Activated CD8-positive, alpha-beta T cell treated with anti-CD3 and anti-CD28 coated beads for 36 hours (primary cell): ENCODE measurements around the gene KIF13A. TPM values are rescaled to one million over a fixed set of nuclear protein-coding genes. Genes with fewer than 3 reads are reported as not detected.

Experiments
- ATAC-seq: fragments of 200-7000 bp; cut with Tn5 transposase; one replicate; pipeline ENCODE4 v1.10.0; 2021; ENCODE audit warnings: mild to moderate bottlenecking, moderate library complexity
- CTCF ChIA-PET: fragments of 350-600 bp; sonication (Branson Sonifier 250); formaldehyde crosslinking; loops from one replicate; lab custom pipeline; 2021; ENCODE audit warnings: antibody characterized with exemption; lab: Charles Lee
- POLR2A ChIA-PET: fragments of 350-600 bp; sonication (Branson Sonifier 250); formaldehyde crosslinking; loops from one replicate; lab custom pipeline; 2021; ENCODE audit warnings: antibody characterized with exemption; lab: Charles Lee
- DNase-seq: peaks from one replicate; pipeline ENCODE4 v3.0.0-alpha.2; 2020
- H3K27ac Mint-ChIP-seq: one replicate; pipeline ENCODE4 v1.8.0; 2021; ENCODE audit warnings: mild to moderate bottlenecking, mixed read lengths
- H3K27me3 Mint-ChIP-seq: one replicate; pipeline ENCODE4 v1.8.0; 2021; ENCODE audit warnings: mixed read lengths
- H3K36me3 Mint-ChIP-seq: one replicate; pipeline ENCODE4 v1.8.0; 2021; ENCODE audit warnings: low read depth, mixed read lengths
- H3K4me1 Mint-ChIP-seq: one replicate; pipeline ENCODE4 v1.8.0; 2021; ENCODE audit warnings: low read depth, mixed read lengths
- H3K4me3 Mint-ChIP-seq: one replicate; pipeline ENCODE4 v1.8.0; 2021; ENCODE audit warnings: mild to moderate bottlenecking, moderate library complexity, mixed read lengths
- H3K9me3 Mint-ChIP-seq: one replicate; pipeline ENCODE4 v1.8.0; 2021; ENCODE audit warnings: mixed read lengths
- CTCF ChIP-seq: fragments of 200-600 bp; IDR thresholded peaks from one replicate; pipeline ENCODE4 v1.8.0; 2022; ENCODE audit warnings: antibody characterized with exemption, mild to moderate bottlenecking
- intact Hi-C: fragments of 100-400 bp; cut with micrococcal nuclease; formaldehyde crosslinking; loops from one replicate; pipeline ENCODE4 v1.10.0; 2022
- total RNA-seq, 2 experiments: library from RNA; stranded (reverse); gene quantifications; one replicate each; pipeline ENCODE4 v1.2.3, GENCODE V29; 2021

The KIF13A gene
- total RNA-seq, 2 experiments from 2014 or later = not detected

DNA sequence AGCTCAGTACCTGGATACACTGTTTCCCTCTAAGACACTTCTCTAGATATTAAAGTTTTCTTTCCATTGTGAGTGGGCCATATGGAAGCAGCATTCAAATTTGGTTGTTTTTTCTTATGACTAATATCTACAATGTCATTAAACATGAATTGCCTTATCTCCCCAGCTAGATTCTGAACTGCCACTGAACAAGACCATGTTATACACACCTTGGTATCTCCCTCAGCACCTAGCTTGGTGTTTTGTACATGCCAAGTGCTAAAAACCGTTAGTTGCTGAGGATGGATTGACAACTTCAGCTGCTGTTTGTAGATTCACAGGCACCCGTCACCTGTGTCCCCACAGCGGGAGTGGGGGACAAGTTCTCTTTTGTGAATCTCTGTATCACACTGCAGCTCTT is 131.1 kb downstream of the KIF13A start:
- H3K27me3 Mint-ChIP-seq = no peaks in the 10 kb centered on the region
- ATAC-seq (no peak), DNase-seq (no peak)
- ChIA-PET POLR2A (no interaction called here), CTCF (no interaction called here)
- no peak overlapping the region for H3K4me3 Mint-ChIP-seq
- no peaks in the 10 kb centered on the region for H3K9me3 Mint-ChIP-seq
- H3K4me1 Mint-ChIP-seq = no peaks in the 10 kb centered on the region
- intact Hi-C loops = no loop called here
- no peaks in the 10 kb centered on the region for H3K36me3 Mint-ChIP-seq
- H3K27ac Mint-ChIP-seq = no peak overlapping the region
- no peak for TF ChIP-seq CTCF

DNA sequence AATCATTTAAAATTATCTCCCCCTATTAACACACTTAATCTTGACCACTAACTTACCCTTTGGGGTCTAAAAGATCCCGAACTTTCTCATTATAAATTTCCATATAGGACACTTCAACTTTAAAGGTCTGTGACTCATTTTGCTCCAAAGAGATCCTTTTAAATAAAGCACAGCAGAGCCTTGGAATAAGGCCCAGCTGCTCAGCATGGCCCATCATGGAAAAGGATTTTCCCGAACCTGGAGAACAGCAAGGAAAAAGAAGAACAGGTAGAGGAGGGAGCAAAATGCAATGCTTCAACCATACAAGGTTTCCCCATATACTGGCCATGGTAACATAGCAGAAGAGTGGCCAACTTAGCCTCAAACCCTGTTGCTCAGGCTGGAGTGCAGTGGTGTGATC is 132.1 kb downstream of the KIF13A start:
- no peaks in the 10 kb centered on the region for H3K4me1 Mint-ChIP-seq
- ChIA-PET POLR2A (no interaction called here), CTCF (no interaction called here)

DNA sequence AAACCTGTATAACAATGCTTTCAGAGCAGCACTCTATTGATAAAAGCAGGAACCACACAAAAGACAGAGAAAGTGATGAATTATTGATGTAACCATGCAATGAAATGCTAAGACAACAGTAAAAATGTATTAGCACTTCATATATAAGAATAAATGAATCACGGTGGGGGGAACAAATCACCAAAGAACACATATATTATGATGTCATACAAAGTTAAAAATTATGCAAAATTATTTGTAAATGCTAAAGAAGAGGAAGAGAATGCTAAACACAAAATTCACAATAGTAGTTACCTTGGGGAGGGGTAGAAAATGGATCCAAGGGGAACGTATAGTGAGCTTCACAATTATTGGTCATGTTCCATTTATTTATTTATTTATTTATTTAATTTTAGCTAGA is 133.9 kb downstream of the KIF13A start:
- H3K4me3 Mint-ChIP-seq = no peak overlapping the region
- ChIA-PET CTCF (no interaction called here), POLR2A (no interaction called here)
- no peaks in the 10 kb centered on the region for H3K4me1 Mint-ChIP-seq
- no peak overlapping the region for H3K27ac Mint-ChIP-seq
- intact Hi-C loops = no loop called here
- H3K36me3 Mint-ChIP-seq = no peaks in the 10 kb centered on the region
- TF ChIP-seq CTCF = no peak
- H3K27me3 Mint-ChIP-seq = no peaks in the 10 kb centered on the region
- ATAC-seq = no peak
- H3K9me3 Mint-ChIP-seq = no peaks in the 10 kb centered on the region
- DNase-seq = no peak

More for the DNA sequence above, 132.1 kb downstream of the KIF13A start:
- no peak overlapping the region for H3K4me3 Mint-ChIP-seq
- H3K36me3 Mint-ChIP-seq = no peaks in the 10 kb centered on the region
- H3K9me3 Mint-ChIP-seq = no peaks in the 10 kb centered on the region
- ATAC-seq = no peak
- no peaks in the 10 kb centered on the region for H3K27me3 Mint-ChIP-seq
- intact Hi-C loops = no loop called here
- no peak for DNase-seq
- no peak for TF ChIP-seq CTCF
- H3K27ac Mint-ChIP-seq = no peak overlapping the region

GRCh38 chr6:17851720-17852161 is 135.7 kb downstream of the KIF13A start:
- H3K4me1 Mint-ChIP-seq = no peaks in the 10 kb centered on the region
- H3K27ac Mint-ChIP-seq = no peak overlapping the region
- intact Hi-C loops = no loop called here
- H3K36me3 Mint-ChIP-seq = no peaks in the 10 kb centered on the region
- POLR2A ChIA-PET = no interaction called here
- no peaks in the 10 kb centered on the region for H3K9me3 Mint-ChIP-seq
- no peak overlapping the region for H3K4me3 Mint-ChIP-seq
- DNase-seq (no peak), ATAC-seq (no peak)
- peaks cover 1% of the 10 kb centered on the region for H3K27me3 Mint-ChIP-seq
- TF ChIP-seq CTCF = no peak
- CTCF ChIA-PET = no interaction called here

DNA sequence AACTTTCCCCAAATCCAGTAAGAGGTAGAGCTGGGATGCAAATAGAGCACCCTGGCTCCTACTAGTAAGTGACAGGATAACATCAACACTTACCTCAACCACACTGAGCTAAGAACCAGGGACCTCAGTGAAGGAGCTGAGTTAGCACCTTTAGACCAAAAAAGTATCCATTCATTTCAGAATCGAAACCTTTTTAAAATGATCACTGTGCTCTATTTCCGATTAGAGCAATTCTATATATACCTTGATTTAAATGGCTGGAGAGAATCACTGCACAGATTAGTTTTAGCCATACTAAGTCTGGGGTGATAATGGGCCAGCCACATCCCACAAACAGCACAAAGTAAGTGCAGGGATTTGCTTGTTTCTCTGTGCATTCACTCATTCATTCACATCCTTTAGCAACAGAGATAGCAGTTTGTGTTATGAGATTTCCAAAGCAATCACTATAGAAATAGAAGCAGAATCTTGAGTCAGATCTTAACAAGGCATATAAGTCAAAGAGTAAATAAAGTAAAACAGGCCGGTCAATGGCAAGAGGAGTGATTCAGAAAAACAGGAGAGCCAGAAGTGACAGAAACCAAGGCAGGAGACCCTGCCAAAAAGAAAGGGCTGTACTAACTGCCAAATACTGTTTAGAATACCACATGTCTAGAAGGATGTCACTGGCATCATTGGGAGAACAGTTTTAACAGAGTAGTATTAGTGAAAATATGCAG is 136.3 kb downstream of the KIF13A start:
- ChIA-PET CTCF (no interaction called here), POLR2A (no interaction called here)
- H3K36me3 Mint-ChIP-seq = no peaks in the 10 kb centered on the region
- no peaks in the 10 kb centered on the region for H3K4me1 Mint-ChIP-seq
- H3K4me3 Mint-ChIP-seq = no peak overlapping the region
- H3K27ac Mint-ChIP-seq = no peak overlapping the region
- intact Hi-C loops = no loop called here
- no peaks in the 10 kb centered on the region for H3K9me3 Mint-ChIP-seq
- ATAC-seq (no peak), DNase-seq (no peak)
- peaks cover 3% of the 10 kb centered on the region for H3K27me3 Mint-ChIP-seq
- TF ChIP-seq CTCF = no peak
